ENCODE measurements around the gene STX3.
"Not testable (repeated sequence)": the region's sequence is repeated elsewhere in the genome, so short reads cannot be mapped to it uniquely, and the experiment has no call there.

Gene STX3

GRCh38 chr11:59758401-59759037 lies 3.3 kb downstream of the STX3 start:
- DNase-seq (ENCODE audit: low spot score) = no peak

- no peak for DNase-seq (ENCODE audit: low spot score)
Measured at GRCh38 chr11:59759900-59760299, 4.7 kb downstream of the STX3 start.

- DNase-seq (ENCODE audit: low spot score) = no peak
Measured at GRCh38 chr11:59760771-59761170, 5.6 kb downstream of the STX3 start.

GRCh38 chr11:59761993-59762392 lies 6.8 kb downstream of the STX3 start:
- DNase-seq (ENCODE audit: low spot score) = no peak

- DNase-seq (ENCODE audit: low spot score) = no peak
Measured at GRCh38 chr11:59765068-59765735, 10.0 kb downstream of the STX3 start.

GRCh38 chr11:59766542-59767224 lies 11.5 kb downstream of the STX3 start:
- DNase-seq (ENCODE audit: low spot score) = no peak

GRCh38 chr11:59767225-59767611 lies 12.0 kb downstream of the STX3 start:
- DNase-seq (ENCODE audit: low spot score) = no peak

GRCh38 chr11:59769111-59769510 lies 13.9 kb downstream of the STX3 start:
- no peak for DNase-seq (ENCODE audit: low spot score)

- DNase-seq (ENCODE audit: low spot score) = no peak
Measured at GRCh38 chr11:59769828-59770227, 14.7 kb downstream of the STX3 start.

GRCh38 chr11:59770319-59770718 lies 15.1 kb downstream of the STX3 start:
- no peak for DNase-seq (ENCODE audit: low spot score)

GRCh38 chr11:59770869-59771268 lies 15.7 kb downstream of the STX3 start:
- DNase-seq (ENCODE audit: low spot score) = no peak

GRCh38 chr11:59771605-59772004 lies 16.4 kb downstream of the STX3 start:
- no peak for DNase-seq (ENCODE audit: low spot score)

GRCh38 chr11:59773083-59773440 lies 17.9 kb downstream of the STX3 start:
- DNase-seq (ENCODE audit: low spot score) = no peak

GRCh38 chr11:59776210-59777066 lies 21.3 kb downstream of the STX3 start:
- no peak for DNase-seq (ENCODE audit: low spot score)

GRCh38 chr11:59777104-59777503 lies 21.9 kb downstream of the STX3 start:
- no peak for DNase-seq (ENCODE audit: low spot score)

GRCh38 chr11:59778122-59778521 lies 22.9 kb downstream of the STX3 start:
- no peak for DNase-seq (ENCODE audit: low spot score)

GRCh38 chr11:59779487-59779886 lies 24.3 kb downstream of the STX3 start:
- DNase-seq (ENCODE audit: low spot score) = no peak

GRCh38 chr11:59782080-59782479 lies 26.9 kb downstream of the STX3 start:
- no peak for DNase-seq (ENCODE audit: low spot score)

GRCh38 chr11:59783632-59784090 lies 28.5 kb downstream of the STX3 start:
- no peak for DNase-seq (ENCODE audit: low spot score)

- not testable (repeated sequence) for DNase-seq (ENCODE audit: low spot score)
Measured at GRCh38 chr11:59784441-59784840, 29.3 kb downstream of the STX3 start.

GRCh38 chr11:59785818-59786217 lies 30.6 kb downstream of the STX3 start:
- no peak for DNase-seq (ENCODE audit: low spot score)

GRCh38 chr11:59787255-59787588 lies 32.0 kb downstream of the STX3 start:
- DNase-seq (ENCODE audit: low spot score) = no peak

GRCh38 chr11:59787816-59788215 lies 32.6 kb downstream of the STX3 start:
- no peak for DNase-seq (ENCODE audit: low spot score)
